Right lobe of liver (tissue), 4 donors: ENCODE results near the gene COL6A5.

Source experiments
- CTCF ChIP-seq, 4 donors: fragments of 200-600 bp in 3 of 4; fragments of 450-650 bp in 1 of 4; IDR thresholded peaks; one replicate each; pipeline versions ENCODE4 v1.5.1 to v1.8.0; 2016 to 2022; ENCODE audit warnings: antibody characterized with exemption in 4 of 4, mild to moderate bottlenecking in 2 of 4
- POLR2A ChIP-seq: fragments of 450-650 bp; IDR thresholded peaks from one replicate; pipeline ENCODE4 v1.6.1; 2017; ENCODE audit warnings: antibody characterized with exemption, mild to moderate bottlenecking
- donor health status: DM: no; HTN: no; CAD: no.
- donor health status: DM: no; HTN: no; CAD: no.
- donor health status: DM: no; HTN: yes; CAD: no.

DNA sequence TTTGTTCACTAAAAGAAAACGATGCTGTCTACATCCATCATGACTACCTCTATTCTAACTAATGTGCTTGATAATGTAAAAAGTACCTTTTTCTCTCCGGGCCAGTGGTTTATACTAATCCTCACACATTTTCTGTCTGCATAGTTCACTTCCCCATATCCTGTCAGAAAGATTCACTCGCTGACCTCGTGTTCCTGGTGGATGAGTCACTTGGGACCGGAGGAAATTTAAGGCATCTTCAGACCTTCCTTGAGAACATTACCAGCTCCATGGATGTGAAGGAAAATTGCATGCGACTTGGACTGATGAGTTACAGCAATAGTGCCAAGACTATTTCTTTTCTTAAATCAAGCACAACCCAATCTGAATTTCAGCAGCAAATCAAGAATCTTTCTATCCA, 33.8 kb downstream of the COL6A5 start:
- TF ChIP-seq CTCF (IDR thresholded peaks at IDR 0.05): no peak
- TF ChIP-seq POLR2A: no peak
